ENCODE measurements around the gene KDR.

KDR gene

GRCh38 chr4:55170462-55170861 is 45.1 kb upstream of the KDR start:
- Histone ChIP-seq H3K36me3 (ENCODE audit: low read length) (no peaks in the 10 kb centered on the region), H4K20me1 (ENCODE audit: low read depth, low read length) (no peaks in the 10 kb centered on the region), H3K9me2 (replicated peaks; ENCODE audit: insufficient read depth, low read length) (no peaks in the 10 kb centered on the region), H3K79me2 (ENCODE audit: insufficient read depth, low read length) (no peaks in the 10 kb centered on the region), H3K4me2 (ENCODE audit: low read depth, low read length, poor library complexity, severe bottlenecking) (no peak overlapping the region), H2AFZ (ENCODE audit: low read depth, low read length, severe bottlenecking) (no peak overlapping the region), H3K27me3 (ENCODE audit: low read length) (no peaks in the 10 kb centered on the region), H3K4me3 (ENCODE audit: insufficient read depth, low read length, poor library complexity, severe bottlenecking) (no peak overlapping the region), H3K9ac (ENCODE audit: low read length) (no peak overlapping the region), H3K9me3 (ENCODE audit: insufficient read depth, low read length) (no peaks in the 10 kb centered on the region), H3F3A (ENCODE audit: insufficient read depth) (no peaks in the 10 kb centered on the region), H3K27ac (ENCODE audit: low read depth, low read length) (no peak overlapping the region)
- TF ChIP-seq EZH2phosphoT487 (conservative IDR thresholded peaks at IDR 0.05; ENCODE audit: low read length) (no peak), CTCF (IDR thresholded peaks at IDR 0.05; ENCODE audit: insufficient read depth, low read length, poor library complexity, severe bottlenecking) (no peak)

DNA sequence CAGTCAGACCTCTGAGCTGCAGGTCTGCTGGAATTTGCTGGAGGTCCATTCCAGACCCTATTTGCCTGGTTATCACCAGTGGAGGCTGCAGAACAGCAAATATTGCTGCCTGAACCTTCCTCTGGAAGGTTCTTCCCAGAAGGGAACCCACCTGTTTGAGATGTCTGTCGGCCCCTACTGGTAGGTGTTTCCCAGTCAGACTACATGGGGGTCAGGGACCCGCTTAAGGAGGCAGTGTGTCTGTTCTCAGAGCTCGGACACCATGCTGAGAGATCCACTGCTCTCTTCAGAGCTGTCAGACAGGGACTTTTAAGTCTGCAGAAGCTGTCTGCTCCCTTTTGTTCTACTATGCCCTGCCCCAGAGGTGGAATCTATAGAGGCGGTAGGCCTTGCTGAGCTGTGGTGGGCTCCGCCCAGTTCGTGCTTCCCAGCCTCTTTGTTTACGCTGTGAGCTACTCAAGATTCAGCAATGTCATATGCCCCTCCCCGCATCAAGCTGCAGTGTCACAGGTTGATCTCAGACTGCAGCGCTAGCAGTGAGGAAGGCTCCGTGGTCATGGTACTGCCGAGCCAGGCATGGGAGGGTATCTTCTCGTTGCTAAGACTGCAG is 44.1 kb upstream of the KDR start:
- Histone ChIP-seq H3K9ac (ENCODE audit: low read length) (no peak overlapping the region), H2AFZ (ENCODE audit: low read depth, low read length, severe bottlenecking) (no peak overlapping the region)

GRCh38 chr4:55162396-55162795 is 37.0 kb upstream of the KDR start:
- Histone ChIP-seq H3K4me2 (ENCODE audit: low read depth, low read length, poor library complexity, severe bottlenecking) (no peak overlapping the region), H4K20me1 (ENCODE audit: low read depth, low read length) (no peaks in the 10 kb centered on the region), H3K9me3 (ENCODE audit: insufficient read depth, low read length) (no peaks in the 10 kb centered on the region), H3F3A (ENCODE audit: insufficient read depth) (no peaks in the 10 kb centered on the region), H3K9me2 (replicated peaks; ENCODE audit: insufficient read depth, low read length) (no peaks in the 10 kb centered on the region), H3K36me3 (ENCODE audit: low read length) (no peaks in the 10 kb centered on the region), H3K9ac (ENCODE audit: low read length) (no peak overlapping the region), H3K27me3 (ENCODE audit: low read length) (no peaks in the 10 kb centered on the region), H3K27ac (ENCODE audit: low read depth, low read length) (no peak overlapping the region), H3K79me2 (ENCODE audit: insufficient read depth, low read length) (no peaks in the 10 kb centered on the region), H2AFZ (ENCODE audit: low read depth, low read length, severe bottlenecking) (no peak overlapping the region), H3K4me3 (ENCODE audit: insufficient read depth, low read length, poor library complexity, severe bottlenecking) (no peak overlapping the region)
- no peak for TF ChIP-seq EZH2phosphoT487 (conservative IDR thresholded peaks at IDR 0.05; ENCODE audit: low read length)
- TF ChIP-seq CTCF (IDR thresholded peaks at IDR 0.05; ENCODE audit: insufficient read depth, low read length, poor library complexity, severe bottlenecking): no peak

More for the DNA sequence above, 44.1 kb upstream of the KDR start:
- Histone ChIP-seq H3K4me2 (ENCODE audit: low read depth, low read length, poor library complexity, severe bottlenecking) (no peak overlapping the region), H4K20me1 (ENCODE audit: low read depth, low read length) (no peaks in the 10 kb centered on the region), H3K4me3 (ENCODE audit: insufficient read depth, low read length, poor library complexity, severe bottlenecking) (no peak overlapping the region), H3K27ac (ENCODE audit: low read depth, low read length) (no peak overlapping the region), H3K79me2 (ENCODE audit: insufficient read depth, low read length) (no peaks in the 10 kb centered on the region), H3F3A (ENCODE audit: insufficient read depth) (no peaks in the 10 kb centered on the region), H3K27me3 (ENCODE audit: low read length) (no peaks in the 10 kb centered on the region), H3K36me3 (ENCODE audit: low read length) (no peaks in the 10 kb centered on the region), H3K9me2 (replicated peaks; ENCODE audit: insufficient read depth, low read length) (no peaks in the 10 kb centered on the region), H3K9me3 (ENCODE audit: insufficient read depth, low read length) (no peaks in the 10 kb centered on the region)
- TF ChIP-seq EZH2phosphoT487 (conservative IDR thresholded peaks at IDR 0.05; ENCODE audit: low read length) (no peak), CTCF (IDR thresholded peaks at IDR 0.05; ENCODE audit: insufficient read depth, low read length, poor library complexity, severe bottlenecking) (no peak)

All from SU-DHL-6 (cell line).